Epithelial cell of esophagus (primary cell): ENCODE data around the gene FBXO47.

ENCODE experiments used
- DNase-seq: peaks from one replicate; pipeline ENCODE4 v3.0.0; 2010; ENCODE audit warnings: low read depth
- H3K4me3 ChIP-seq: 2 replicates; pipeline ENCODE4 v1.5.1; 2011; ENCODE audit warnings: mild to moderate bottlenecking, low read length, control low read depth
- TF ChIP-seq, protein P1 (sequence below): IDR thresholded peaks from 2 replicates; pipeline ENCODE4 v1.5.1; 2011; ENCODE audit warnings: low read depth, mild to moderate bottlenecking, low read length, control low read depth, inconsistent platforms; ENCODE audit not compliant: insufficient read depth; ENCODE audit errors: missing control alignments

FBXO47 gene

DNA sequence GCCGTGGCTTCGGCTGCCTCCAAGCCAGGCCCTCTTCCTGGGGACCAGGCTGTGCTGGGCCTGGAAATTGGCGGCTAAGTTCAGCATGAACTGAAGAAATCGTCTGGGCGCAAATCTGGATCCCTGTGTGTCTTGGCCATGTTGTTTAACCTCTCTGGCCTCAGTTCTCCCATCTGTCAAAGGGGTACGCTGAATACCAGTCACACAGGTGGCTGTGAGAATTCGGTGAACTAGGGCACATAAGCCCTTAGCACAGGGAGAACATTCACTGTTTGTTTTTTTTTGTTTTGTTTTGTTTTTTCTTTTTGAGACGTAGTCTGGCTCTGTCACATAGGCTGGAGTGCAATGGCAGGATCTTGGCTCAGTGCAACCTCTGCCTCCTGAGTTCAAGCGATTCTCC is 78.4 kb downstream of the FBXO47 start:
- DNase-seq = no peak
- H3K4me3 ChIP-seq = no peak overlapping the region
- TF ChIP-seq, protein P1, sequence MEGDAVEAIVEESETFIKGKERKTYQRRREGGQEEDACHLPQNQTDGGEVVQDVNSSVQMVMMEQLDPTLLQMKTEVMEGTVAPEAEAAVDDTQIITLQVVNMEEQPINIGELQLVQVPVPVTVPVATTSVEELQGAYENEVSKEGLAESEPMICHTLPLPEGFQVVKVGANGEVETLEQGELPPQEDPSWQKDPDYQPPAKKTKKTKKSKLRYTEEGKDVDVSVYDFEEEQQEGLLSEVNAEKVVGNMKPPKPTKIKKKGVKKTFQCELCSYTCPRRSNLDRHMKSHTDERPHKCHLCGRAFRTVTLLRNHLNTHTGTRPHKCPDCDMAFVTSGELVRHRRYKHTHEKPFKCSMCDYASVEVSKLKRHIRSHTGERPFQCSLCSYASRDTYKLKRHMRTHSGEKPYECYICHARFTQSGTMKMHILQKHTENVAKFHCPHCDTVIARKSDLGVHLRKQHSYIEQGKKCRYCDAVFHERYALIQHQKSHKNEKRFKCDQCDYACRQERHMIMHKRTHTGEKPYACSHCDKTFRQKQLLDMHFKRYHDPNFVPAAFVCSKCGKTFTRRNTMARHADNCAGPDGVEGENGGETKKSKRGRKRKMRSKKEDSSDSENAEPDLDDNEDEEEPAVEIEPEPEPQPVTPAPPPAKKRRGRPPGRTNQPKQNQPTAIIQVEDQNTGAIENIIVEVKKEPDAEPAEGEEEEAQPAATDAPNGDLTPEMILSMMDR = no peak

DNA sequence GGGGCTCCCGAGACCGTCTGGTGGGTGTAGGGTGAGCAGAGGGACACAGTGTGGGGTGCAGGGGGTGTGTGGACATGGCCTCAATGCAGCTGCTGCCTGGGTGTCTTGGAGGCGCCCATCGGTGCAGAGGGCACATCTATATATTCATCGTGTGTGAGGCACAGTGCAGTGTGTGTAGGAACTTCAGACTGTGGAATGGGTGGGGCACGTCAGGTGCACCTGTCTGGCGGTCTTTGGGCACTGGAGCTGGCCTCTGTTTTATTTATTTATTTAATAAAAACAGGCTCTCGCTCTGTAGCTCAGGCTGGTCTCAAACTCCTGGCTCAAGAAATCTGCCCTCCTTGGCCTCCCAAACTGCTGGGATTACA is 80.6 kb downstream of the FBXO47 start:
- no peak overlapping the region for H3K4me3 ChIP-seq
- TF ChIP-seq, protein P1 = no peak

More for the DNA sequence above, 80.6 kb downstream of the FBXO47 start:
- DNase-seq = no peak
